Measurements from ENCODE around the gene IGF2. TPM values are rescaled to one million over a fixed set of nuclear protein-coding genes. Genes with fewer than 3 reads are reported as not detected.

The IGF2 gene
- total RNA-seq, 1 donor from 2014 or later: 19.6 TPM

DNA sequence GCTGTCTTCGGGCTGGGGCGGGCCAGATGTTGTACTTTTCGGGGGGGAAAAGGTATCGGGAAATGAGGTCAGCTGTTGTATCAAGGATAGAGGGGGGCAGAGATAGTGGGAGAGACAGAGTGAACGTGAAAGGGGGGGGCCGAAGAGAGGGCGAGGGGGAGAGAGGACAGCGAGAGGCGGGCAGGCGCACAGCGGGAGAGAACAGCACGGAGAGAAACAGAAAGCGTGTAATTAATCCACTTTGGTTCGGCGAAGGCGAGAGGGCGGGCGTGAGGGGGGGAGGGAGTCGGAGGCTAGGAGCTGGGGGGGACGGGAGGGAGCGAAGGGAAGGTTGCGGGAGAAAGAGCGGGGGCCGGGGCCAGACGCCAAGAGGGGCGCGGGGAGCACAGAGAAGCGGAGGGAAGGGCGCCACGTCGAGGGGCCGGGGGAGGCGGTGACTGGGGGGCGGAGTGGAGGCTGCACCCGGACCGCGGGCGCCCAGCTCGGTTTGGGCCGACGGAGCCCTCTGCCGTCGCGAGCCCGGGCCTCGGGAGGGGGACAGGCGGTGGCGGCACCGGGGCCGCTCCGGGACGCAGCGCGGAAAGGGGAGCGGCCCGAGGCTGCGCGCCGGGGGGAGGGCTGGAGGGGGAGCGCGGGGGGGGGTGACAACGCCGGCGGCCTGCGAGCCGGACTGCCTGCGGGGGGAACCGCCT, 612 bp downstream of the IGF2 start:
- DNase-seq (ENCODE audit: low spot score in 2 of 2) (no peak), FAIRE-seq (no peak)

DNA sequence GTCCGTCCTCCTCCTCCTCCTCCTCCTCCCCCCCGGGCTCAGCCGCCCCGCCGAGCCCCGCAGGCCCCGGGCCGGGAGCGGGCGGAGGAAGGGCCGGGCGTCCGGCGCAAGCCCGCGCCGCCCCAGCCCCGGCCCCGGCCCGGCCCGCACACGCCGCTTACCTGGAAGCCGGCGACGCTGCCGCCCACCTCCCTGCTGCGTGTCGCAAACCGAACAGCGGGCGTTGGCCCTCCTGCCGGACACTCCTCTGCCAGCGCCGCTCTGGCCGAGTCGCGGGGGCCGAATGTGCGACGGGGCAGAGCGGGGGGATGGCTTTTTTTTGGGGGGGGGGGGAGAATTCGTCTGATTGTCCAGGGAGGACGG, 1.1 kb downstream of the IGF2 start:
- no peak for FAIRE-seq
- no peak for DNase-seq (ENCODE audit: low spot score in 2 of 2)

DNA sequence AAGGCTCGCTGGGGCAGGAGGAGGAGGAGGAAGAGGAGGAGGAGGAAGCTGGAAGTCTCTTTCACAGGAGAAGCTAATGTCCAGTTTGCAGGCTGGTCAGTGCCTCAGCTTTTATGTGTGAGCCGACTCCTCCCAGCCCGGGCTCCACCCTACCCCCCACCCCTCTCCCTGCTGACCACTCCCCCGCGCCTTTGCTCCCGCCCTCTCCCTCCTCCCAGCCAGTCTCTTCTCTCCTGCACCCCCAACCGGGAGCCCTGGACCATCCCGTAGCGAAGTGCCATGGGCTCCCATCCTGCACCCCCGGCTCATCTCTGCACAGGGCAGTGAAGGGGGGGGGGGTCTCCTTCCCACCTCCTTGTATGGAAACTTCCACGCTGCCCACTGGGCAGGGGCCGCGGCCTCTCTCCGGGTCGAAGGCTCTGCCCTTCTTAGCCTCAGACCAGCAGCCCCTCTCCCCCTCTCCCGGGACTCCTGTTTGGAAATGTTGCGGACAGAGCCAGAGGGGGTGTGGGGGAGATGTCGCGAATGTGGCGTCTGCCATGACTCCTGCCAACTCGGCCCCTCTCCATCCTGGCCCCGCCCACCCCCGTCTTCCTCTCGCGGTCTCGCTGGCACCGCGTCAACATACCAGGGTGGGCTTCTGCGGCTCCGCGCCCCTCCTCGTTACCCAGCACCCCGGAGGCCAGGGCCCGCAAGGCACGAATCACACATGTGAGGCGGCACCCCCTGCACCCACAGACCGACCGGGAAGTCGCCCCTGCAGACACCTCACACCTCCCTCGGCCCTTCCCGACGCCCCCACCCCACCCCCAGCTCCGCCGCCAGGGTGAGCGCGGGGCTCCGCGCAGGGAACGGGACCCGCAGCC, 1.8 kb downstream of the IGF2 start:
- FAIRE-seq: no peak
- peak; percentile 54 to 60 for DNase-seq (ENCODE audit: low spot score in 2 of 2)

DNA sequence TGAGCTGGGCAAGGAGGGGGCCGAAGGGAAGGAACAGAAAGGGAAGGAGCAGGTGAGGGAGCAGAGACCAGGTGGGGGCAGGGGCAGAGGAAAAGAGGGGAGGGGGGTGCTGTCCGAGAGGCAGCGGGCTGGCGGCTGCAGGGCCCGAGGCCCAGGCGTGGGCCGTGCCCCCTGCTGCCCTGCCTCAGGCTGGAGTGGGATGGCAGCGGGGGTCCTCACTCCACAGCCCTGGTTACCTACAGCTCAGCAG, 2.3 kb downstream of the IGF2 start:
- FAIRE-seq (no peak), DNase-seq (ENCODE audit: low spot score in 2 of 2) (no peak)

DNA sequence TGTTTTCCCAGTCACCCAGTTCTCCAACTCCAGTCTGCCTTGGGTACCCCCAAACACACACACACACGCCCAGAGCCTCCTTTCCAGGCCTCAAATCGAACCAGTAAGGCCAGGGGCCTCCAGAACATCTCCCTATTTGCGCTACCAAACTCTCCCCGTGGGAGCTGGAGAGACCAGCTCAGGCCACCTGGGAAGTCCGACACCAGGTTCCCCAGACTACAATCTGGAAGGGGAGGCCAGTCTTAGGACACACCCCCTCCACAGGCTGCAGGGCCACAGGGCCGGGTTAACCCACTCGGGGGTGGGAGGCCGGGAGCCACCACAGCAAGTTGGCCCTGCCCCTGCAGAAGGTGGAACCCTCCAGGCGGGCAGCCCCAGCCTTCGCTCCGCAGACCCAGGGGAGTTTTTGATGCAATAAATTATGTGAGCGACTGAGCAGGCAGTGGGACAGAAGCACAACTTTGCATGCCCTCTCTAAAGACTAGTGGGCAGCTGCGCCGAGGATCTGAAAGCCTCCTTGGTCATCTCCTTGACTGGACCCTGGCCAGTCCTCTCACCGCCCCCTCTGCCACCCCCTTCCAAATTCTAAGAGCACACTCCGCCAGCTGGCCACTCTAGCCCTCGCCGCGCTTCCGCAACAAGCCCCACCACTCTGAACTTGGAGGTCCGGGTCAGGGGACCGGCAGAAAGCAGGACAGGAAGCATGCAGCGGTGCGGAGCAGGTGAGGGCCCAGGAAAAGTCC, 2.8 kb downstream of the IGF2 start:
- DNase-seq (ENCODE audit: low spot score in 2 of 2) (no peak), FAIRE-seq (no peak)

DNA sequence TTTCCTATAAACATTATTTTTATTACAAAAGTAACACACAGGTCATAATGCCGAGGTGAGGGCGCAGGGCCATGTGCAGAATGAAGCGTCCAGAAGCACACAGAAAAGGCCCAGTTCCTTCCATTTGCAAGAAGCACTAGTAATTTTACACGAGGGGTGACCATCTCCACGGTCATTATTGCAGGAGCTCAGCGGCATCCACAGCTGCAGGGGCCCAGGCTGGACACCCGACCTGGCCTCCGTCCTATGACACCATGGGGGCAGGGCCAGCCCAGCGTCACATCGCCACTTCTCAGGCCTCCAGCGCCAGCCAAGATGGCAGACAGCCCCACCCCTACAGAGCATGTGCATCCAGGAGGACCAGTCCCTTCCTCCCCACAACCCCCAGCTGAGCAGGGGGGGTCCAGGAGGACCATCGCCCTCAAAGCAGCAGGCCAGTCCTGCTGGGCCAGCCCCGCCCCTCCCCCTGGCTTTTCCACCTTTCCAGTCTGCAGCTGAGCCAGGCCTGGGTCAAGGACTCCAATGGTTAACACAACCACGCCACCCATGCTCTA, 3.5 kb downstream of the IGF2 start:
- DNase-seq (ENCODE audit: low spot score in 2 of 2): no peak
- no peak for FAIRE-seq

DNA sequence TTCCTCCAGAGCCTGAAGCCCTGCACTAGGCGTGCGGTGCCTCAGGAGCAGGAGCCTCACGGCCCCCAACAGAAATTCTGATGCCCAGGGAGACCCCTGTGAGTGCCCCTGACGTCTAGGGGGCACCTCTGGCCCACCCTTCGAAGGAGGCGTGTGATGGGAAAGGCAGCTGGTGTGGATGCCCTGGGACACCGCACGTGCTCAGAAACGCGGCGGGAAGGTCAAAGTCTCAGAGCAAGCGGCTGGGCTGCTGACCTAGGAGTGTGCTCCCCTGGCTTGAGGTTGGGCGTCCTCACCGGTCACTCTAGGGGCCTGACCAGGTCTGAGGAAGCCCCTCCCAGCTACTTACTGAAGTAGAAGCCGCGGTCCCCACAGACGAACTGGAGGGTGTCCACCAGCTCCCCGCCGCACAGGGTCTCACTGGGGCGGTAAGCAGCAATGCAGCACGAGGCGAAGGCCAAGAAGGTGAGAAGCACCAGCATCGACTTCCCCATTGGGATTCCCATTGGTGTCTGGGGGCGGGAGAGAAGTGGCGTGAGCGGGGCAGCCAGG, 4.1 kb downstream of the IGF2 start:
- FAIRE-seq: no peak
- DNase-seq (ENCODE audit: low spot score in 2 of 2): no peak

DNA sequence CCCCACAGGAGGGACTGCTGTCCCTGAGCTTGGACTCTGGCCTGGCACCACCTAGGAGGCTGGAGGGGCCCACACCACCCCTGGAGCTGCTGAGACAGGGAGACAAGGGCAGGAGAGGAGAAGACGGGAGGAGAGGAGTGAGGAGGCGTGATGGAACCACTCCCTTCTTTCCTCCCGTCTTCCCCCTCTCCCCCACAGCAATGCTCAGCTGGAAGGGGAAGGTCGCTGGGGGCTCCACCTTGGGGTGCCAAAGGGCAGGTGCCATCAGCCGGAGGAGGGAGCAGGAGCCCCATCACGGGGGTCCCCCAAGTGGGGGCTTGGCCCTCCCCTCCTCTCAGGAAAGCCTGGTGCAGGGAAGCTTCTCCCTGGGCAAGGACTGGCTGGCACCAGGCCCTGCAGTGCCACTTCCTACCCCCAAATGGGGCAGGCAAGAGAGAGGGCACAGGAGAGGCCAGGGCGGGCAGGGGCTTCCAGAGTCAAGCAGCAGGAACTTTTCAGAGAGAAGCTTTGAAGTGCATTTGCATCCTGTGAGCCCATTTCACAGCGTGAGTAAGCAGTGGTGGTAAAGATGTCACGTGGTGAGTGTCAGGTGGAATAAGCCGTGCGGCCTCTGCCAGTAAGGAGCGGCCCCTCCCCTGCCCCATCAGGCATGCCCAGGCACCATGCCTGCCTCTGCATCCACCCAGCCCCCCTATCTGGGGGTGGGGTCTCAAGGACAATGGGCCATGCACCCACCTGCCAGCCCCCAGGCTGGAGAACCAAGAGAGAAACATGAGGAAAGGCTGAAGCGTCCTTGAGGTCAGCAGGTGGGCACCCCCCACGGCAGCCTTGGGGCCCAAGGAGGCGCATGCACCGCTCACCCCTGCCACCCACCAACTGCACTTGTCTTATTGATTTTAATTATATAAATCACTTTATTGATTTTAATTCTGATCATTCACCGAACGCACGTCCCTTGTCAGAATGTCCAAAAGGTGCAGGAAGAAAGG, 4.9 kb downstream of the IGF2 start:
- FAIRE-seq (no peak), DNase-seq (ENCODE audit: low spot score in 2 of 2) (no peak)

DNA sequence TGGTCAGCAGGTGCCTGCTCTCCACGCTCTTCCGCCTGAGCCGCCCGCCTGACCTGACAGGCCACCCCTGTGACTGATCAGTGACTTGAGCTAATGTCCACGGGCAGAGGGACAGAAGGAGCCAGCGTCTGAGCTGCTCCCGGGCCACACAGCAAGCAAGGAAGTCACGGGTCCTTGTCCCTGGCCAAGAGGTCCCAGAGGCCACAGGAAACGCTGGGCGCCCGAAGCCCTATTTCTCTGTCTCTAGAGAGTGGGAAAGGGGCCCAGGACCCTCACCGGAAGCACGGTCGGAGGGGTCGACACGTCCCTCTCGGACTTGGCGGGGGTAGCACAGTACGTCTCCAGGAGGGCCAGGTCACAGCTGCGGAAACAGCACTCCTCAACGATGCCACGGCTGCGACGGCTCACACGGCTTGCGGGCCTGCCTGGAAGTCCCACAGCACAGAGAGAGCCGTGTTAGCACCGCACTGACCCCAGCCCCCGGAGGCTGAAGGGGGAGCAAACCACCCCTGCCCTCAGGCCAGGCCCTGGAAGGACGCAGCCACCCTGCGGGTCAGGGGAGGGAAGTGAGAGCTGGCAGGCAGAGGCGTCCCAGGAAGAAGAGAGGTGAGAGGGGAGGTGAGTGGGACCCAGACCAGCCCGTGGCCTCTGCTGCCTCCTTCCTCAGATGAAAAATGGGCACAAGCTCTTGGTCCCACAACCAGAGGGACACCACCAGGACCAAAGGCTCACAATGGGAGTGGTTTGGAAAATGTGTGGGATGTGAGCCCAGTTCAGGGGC, 5.8 kb downstream of the IGF2 start:
- DNase-seq (ENCODE audit: low spot score in 2 of 2) (no peak), FAIRE-seq (no peak)

DNA sequence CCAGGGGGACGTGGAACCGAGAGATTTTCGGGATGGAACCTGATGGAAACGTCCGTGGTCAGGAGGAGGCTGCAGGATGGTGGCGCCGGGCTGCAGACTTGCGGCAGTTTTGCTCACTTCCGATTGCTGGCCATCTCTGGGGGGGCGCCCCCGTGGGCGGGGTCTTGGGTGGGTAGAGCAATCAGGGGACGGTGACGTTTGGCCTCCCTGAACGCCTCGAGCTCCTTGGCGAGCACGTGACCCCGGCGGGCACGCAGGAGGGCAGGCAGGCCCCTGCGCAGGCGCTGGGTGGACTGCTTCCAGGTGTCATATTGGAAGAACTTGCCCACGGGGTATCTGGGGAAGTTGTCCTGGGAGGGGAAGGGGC, 6.3 kb downstream of the IGF2 start:
- no peak for FAIRE-seq
- DNase-seq (ENCODE audit: low spot score in 2 of 2): no peak

DNA sequence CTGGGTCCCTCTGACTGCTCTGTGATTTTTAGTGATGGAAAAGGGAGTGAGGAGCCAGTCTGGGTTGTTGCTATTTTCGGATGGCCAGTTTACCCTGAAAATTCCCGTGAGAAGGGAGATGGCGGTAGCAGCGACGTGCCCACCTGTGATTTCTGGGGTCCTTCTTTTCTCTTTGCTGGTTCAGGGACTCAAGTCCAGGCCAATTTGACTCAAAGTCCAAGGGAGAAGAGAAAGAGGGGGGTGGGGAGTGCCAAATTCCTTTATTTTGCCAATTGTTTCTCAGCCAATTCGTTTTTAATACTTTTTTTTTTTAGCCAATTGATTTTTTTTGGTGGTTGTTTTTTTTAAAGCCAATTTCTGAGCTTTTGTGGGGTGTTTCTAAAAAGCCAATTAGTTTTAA, 6.9 kb downstream of the IGF2 start:
- DNase-seq (ENCODE audit: low spot score in 2 of 2) (no peak), FAIRE-seq (no peak)

DNA sequence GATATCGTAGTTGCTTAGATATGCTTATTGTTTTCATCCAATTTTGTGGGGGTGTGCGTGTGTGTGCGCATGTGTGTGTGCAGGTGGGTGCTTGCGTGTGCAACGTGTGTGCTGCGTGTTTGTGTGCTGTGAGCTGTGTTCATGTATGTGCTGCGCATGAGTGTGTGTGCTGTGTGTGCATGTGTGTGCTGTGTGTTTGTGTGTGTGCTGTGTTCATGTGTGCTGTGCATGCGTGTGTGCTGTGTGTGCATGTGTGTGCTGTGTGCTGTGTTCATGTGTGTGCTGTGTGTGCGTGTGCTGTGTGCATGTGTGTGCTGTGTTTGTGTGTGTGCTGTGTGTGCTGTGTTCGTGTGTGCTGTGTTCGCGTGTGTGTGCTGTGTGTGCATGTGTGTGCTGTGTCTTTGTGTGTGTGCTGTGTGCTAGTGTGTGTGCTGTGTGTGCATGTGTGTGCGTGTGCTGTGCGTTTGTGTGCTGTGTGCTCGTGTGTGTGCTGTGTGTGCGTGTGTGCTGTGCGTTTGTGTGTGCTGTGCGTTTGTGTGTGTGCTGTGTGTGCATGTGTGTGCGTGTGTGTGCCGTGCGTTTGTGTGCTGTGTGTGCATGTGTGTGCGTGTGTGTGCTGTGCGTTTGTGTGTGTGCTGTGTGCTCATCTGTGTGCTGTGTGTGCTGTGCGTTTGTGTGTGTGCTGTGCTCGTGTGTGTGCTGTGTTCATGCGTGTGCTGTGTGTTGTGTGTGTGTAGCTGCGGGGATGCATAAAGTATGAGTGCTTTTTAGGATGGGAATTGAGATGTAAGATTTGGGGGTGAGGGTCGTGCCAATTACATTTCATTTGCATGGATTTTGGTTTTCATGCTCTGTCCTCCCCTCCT, 7.6 kb downstream of the IGF2 start:
- no peak for FAIRE-seq
- DNase-seq (ENCODE audit: low spot score in 2 of 2): no peak

DNA sequence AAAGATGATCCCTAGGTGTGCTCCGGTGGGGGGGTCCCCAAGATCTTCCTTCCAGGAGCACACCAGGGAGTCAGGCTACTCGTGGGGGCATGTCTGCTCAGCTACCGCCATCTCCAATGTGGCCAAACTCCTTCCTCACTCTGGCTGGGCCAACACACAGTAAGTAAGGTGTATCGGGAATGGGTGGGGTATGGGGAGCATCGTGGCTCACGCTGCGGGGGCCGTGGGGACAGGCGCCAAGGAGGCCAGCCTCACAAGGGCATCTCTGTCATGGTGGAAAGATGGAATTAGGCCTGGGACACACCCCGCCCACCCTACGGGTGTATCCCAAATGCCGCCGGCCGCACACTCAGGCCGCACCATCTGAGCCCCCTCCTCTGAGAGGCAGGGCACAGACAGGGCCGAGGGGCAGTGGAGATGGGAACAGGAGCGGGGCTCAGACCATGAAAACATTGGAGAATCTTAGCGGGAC, 8.3 kb downstream of the IGF2 start:
- FAIRE-seq: no peak

DNA sequence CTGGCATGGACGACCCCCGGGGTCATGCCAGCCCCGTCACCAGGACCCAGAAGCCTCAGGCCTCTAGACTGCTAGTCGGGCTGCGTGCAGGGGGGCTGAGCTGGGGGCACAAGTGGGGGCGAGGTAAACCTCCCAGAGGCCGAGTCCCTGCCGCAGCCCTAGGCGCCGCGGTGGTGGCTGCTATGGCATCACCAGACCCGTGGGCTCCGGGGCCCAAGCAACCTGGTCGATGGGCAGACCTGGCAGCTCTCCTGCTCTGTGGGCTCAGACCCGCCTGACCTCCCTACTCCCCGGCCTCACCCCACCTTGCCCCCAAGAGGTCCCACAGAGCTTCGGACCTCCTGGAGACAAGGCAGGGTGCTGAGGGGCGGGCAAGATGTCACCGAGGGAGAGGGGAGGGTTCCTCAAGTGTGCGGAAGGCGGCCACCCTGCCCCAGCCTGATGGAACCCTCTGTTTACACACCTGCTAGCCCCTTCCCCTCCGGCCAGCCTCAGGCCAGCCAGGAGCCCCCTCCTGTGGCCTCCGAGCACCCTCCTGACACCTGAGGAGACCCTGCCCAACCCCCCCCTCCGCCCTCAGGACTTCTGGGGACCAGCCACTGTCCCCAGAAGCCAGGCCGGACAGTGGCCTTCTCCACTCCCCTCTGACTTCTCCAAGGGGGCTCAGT, 9.4 kb downstream of the IGF2 start:
- FAIRE-seq (no peak), DNase-seq (ENCODE audit: low spot score in 2 of 2) (no peak)

More for the DNA sequence above, 8.3 kb downstream of the IGF2 start:
- DNase-seq (ENCODE audit: low spot score in 2 of 2): no peak

DNA sequence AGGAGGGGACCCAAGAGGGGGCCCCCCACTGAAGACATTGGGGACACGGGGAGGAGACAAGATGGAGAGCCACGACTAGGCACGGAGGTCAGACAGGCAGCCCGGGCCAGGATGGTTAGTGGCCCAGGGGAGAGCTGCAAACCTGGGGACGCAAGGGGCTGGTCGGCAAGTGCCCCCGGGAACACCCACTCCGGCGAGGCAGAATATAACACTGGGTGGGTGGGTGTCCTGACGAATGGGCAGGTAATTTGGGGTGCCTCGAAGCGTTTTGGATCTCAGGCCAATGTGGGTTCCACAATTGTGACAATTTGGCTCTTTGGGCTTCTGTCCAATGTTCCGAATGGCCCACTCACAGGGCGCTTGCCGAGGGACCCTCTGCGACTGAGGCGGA, 9.9 kb downstream of the IGF2 start:
- FAIRE-seq: no peak
- no peak for DNase-seq (ENCODE audit: low spot score in 2 of 2)

DNA sequence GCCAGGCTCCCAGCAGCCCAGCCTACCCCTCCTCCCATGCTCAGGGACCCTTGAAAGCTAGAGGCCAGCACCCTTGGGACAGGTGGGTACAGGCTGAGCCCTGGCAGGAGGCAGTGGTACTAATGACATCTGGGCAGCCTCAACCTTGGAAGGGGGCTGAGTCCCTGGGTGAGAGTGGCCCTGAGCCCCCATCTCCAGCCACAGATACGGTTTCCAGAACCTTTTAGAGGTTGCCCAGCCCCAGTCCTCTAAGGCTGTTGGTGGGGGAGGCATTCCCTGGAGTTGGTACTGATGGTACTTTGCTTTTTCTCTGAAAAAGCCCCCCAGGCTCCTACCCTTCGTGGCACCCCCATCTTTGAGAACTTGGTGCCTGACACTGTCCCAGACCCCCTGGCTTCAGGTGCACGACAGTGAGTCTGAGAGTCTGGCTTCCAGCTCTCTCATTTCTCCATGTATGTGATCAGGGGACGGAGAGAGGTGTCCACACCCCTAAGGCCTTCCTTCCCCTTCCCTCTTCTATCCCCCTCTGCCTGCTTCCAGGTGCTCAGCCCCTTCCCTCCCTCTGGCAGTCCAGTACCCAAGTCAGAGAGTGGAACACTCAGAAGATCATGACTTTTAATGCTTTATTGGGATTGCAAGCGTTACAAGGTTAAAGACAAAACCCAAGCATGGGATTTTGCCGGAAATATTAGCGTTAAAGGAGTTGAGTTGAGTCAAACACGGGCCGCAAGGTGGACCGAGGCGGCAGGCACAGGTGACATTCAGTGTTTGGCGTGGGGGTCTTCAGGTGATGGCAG, 10.5 kb downstream of the IGF2 start:
- FAIRE-seq (no peak), DNase-seq (ENCODE audit: low spot score in 2 of 2) (no peak)

DNA sequence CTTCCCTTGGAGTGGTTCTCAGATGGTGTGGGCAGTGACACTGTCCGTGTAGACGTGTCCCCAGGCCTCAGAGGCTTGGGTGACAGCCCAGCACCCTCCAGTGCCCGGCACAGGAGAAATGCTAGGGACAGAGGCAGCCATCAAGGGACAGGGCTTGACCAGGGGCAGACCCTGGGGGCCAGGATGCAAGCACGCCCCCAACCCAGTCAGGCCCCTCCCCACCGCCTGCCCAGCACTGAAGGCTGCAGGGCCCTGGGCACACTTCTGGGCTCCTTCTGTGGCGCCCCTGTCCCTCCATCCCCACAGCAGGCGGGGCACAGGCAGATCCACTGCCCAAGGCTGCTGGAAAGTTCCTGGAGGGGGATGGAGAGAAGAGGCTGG, 11.1 kb downstream of the IGF2 start:
- FAIRE-seq: no peak

More for the DNA sequence above, 11.1 kb downstream of the IGF2 start:
- no peak for DNase-seq (ENCODE audit: low spot score in 2 of 2)
